ENCODE data around the gene GNG3.
"Not testable (repeated sequence)": the region's sequence is repeated elsewhere in the genome, so short reads cannot be mapped to it uniquely, and the experiment has no call there.

Gene GNG3

GRCh38 chr11:62707277-62707861, at the start of gene GNG3, which contains the start of gene BSCL2:
Gene GNG3 (plus strand): TSS chr11:62707676. CDS start chr11:62708296, 620 bp downstream.
Gene BSCL2 (minus strand): TSS chr11:62707424. CDS start chr11:62707195, 229 bp downstream.
- DNase-seq: no peak

GRCh38 chr11:62664405-62665074, 42.9 kb upstream of the GNG3 start:
- peak; percentile 67 for DNase-seq

- peak; percentile 98 for DNase-seq
Observed at GRCh38 chr11:62665075-62665598, 42.3 kb upstream of the GNG3 start, which contains the start of the genes C11orf98 and CSKMT. Gene C11orf98 (minus strand): TSS chr11:62665210. CDS start chr11:62665169, 41 bp downstream. Gene CSKMT (plus strand): TSS chr11:62665312. CDS start chr11:62665880, 568 bp downstream.

GRCh38 chr11:62665599-62666258, 41.7 kb upstream of the GNG3 start:
- DNase-seq: peak; percentile 65

GRCh38 chr11:62666259-62666926, 41.1 kb upstream of the GNG3 start:
- DNase-seq: no peak

GRCh38 chr11:62667460-62667859, 40.0 kb upstream of the GNG3 start:
- no peak for DNase-seq

GRCh38 chr11:62669420-62670161, 37.9 kb upstream of the GNG3 start:
- DNase-seq: no peak

GRCh38 chr11:62671236-62671607, 36.3 kb upstream of the GNG3 start:
- no peak for DNase-seq

GRCh38 chr11:62671608-62672389, 35.7 kb upstream of the GNG3 start, which contains the start of the genes LBHD1 and UQCC3:
Gene LBHD1 (minus strand): TSS chr11:62672267. CDS start chr11:62670031, 2,236 bp downstream.
Gene UQCC3 (plus strand): TSS chr11:62671673. CDS start chr11:62671746, 73 bp downstream.
- peak; percentile 82 for DNase-seq

GRCh38 chr11:62673196-62673525, 34.3 kb upstream of the GNG3 start:
- no peak for DNase-seq

GRCh38 chr11:62675415-62675814, 32.1 kb upstream of the GNG3 start:
- DNase-seq: not testable (repeated sequence)

- no peak for DNase-seq
Observed at GRCh38 chr11:62676698-62677097, 30.8 kb upstream of the GNG3 start.

GRCh38 chr11:62677156-62677555, 30.3 kb upstream of the GNG3 start:
- no peak for DNase-seq

- DNase-seq: no peak
Observed at GRCh38 chr11:62677714-62678113, 29.8 kb upstream of the GNG3 start.

GRCh38 chr11:62678433-62678769, 29.1 kb upstream of the GNG3 start:
- DNase-seq: no peak

- peak; percentile 93 for DNase-seq
Observed at GRCh38 chr11:62678770-62679696, 28.4 kb upstream of the GNG3 start, which contains the start of gene UBXN1. Gene UBXN1 (minus strand): TSS chr11:62679073. CDS start chr11:62678923, 150 bp downstream.

GRCh38 chr11:62680825-62681240, 26.6 kb upstream of the GNG3 start:
- DNase-seq: peak; percentile 60

- no peak for DNase-seq
Observed at GRCh38 chr11:62682518-62682917, 25.0 kb upstream of the GNG3 start.

GRCh38 chr11:62687508-62688396, 19.7 kb upstream of the GNG3 start:
- DNase-seq: no peak
